Ishikawa (cell line): ENCODE results near the gene CCNK.

Source experiments
- CEBPB ChIP-seq: IDR thresholded peaks from 2 replicates; pipeline ENCODE4 v1.6.1; 2012
- CREB1 ChIP-seq: IDR thresholded peaks from 2 replicates; pipeline ENCODE4 v1.6.1; 2012; ENCODE audit warnings: low read depth
- EGR1 ChIP-seq: IDR thresholded peaks from 2 replicates; pipeline ENCODE4 v1.6.1; 2012
- EP300 ChIP-seq: IDR thresholded peaks from 2 replicates; pipeline ENCODE4 v1.6.1; 2012; ENCODE audit warnings: borderline replicate concordance
- FOXM1 ChIP-seq: IDR thresholded peaks from 2 replicates; pipeline ENCODE4 v1.6.1; 2012; ENCODE audit warnings: low read depth, borderline replicate concordance
- MAX ChIP-seq: IDR thresholded peaks from 2 replicates; pipeline ENCODE4 v1.6.1; 2012
- NFIC ChIP-seq: IDR thresholded peaks from 2 replicates; pipeline ENCODE4 v1.6.1; 2012
- RAD21 ChIP-seq: IDR thresholded peaks from 2 replicates; pipeline ENCODE4 v1.6.1; 2012; ENCODE audit warnings: low read depth
- REST ChIP-seq: IDR thresholded peaks from 2 replicates; pipeline ENCODE4 v1.6.1; 2012; ENCODE audit warnings: low read depth, mild to moderate bottlenecking
- TAF1 ChIP-seq: IDR thresholded peaks from 2 replicates; pipeline ENCODE4 v1.6.1; 2012; ENCODE audit warnings: low read depth, mild to moderate bottlenecking
- TCF12 ChIP-seq: IDR thresholded peaks from 2 replicates; pipeline ENCODE4 v1.6.1; 2012; ENCODE audit warnings: low read depth
- TEAD4 ChIP-seq: IDR thresholded peaks from 2 replicates; pipeline ENCODE4 v1.6.1; 2012
- USF1 ChIP-seq: IDR thresholded peaks from 2 replicates; pipeline ENCODE4 v1.6.1; 2012
- YY1 ChIP-seq: IDR thresholded peaks from 2 replicates; pipeline ENCODE4 v1.6.1; 2012; ENCODE audit warnings: low read depth
- ZBTB7A ChIP-seq: IDR thresholded peaks from 2 replicates; pipeline ENCODE4 v1.6.1; 2012; ENCODE audit warnings: low read depth

The CCNK gene

GRCh38 chr14:99452968-99453367 is 28.2 kb upstream of the CCNK start:
- TF ChIP-seq CEBPB, result no peak
- no peak for TF ChIP-seq TEAD4
- TF ChIP-seq EP300, result no peak

GRCh38 chr14:99454246-99454645 is 27.0 kb upstream of the CCNK start:
- no peak for TF ChIP-seq TEAD4
- TF ChIP-seq TAF1, result no peak
- TF ChIP-seq MAX, result no peak
- TF ChIP-seq YY1, result no peak
- TF ChIP-seq USF1, result no peak
- no peak for TF ChIP-seq NFIC
- TF ChIP-seq TCF12, result no peak
- no peak for TF ChIP-seq RAD21
- TF ChIP-seq CREB1, result no peak
- no peak for TF ChIP-seq ZBTB7A
- TF ChIP-seq CEBPB, result no peak
- TF ChIP-seq FOXM1, result no peak
- no peak for TF ChIP-seq REST
- no peak for TF ChIP-seq EP300
- no peak for TF ChIP-seq EGR1

GRCh38 chr14:99459481-99460100 is 21.6 kb upstream of the CCNK start:
- TF ChIP-seq YY1 (no peak), CREB1 (no peak), RAD21 (no peak), USF1 (no peak), TAF1 (no peak), CEBPB (no peak), TCF12 (no peak), EP300 (no peak), REST (no peak), NFIC (no peak), EGR1 (no peak), TEAD4 (no peak), FOXM1 (no peak), MAX (no peak), ZBTB7A (no peak)

- TF ChIP-seq YY1 (no peak), MAX (no peak), FOXM1 (no peak), NFIC (no peak), RAD21 (no peak), REST (no peak), TEAD4 (no peak), EGR1 (no peak), ZBTB7A (no peak), CREB1 (no peak), USF1 (no peak), TCF12 (no peak), EP300 (no peak)
Measured at GRCh38 chr14:99460793-99461192, 20.4 kb upstream of the CCNK start.
